H9 (cell line): ENCODE results near the gene STK26. TPM values are rescaled to one million over a fixed set of nuclear protein-coding genes. Genes with fewer than 3 reads are reported as not detected.

Experiments used
- DNase-seq: peaks from one replicate; pipeline ENCODE4 v3.0.0-alpha.2; 2017
- H2AFZ ChIP-seq: one replicate; pipeline ENCODE4 v1.6.1; 2013; ENCODE audit warnings: mild to moderate bottlenecking, low read length, control low read depth, moderate library complexity
- H2AK5ac ChIP-seq: 2 replicates; pipeline ENCODE4 v1.6.1; 2013; ENCODE audit warnings: low read length, control low read depth, mixed read lengths; ENCODE audit not compliant: insufficient read length
- H2BK120ac ChIP-seq: one replicate; pipeline ENCODE4 v1.6.1; 2013; ENCODE audit warnings: low read depth, mild to moderate bottlenecking, low read length, control low read depth, inconsistent platforms; ENCODE audit not compliant: poor library complexity, severe bottlenecking
- H2BK12ac ChIP-seq: 2 replicates; pipeline ENCODE4 v1.6.1; 2013; ENCODE audit warnings: low read length, control low read depth, mixed read lengths, low read depth; ENCODE audit not compliant: insufficient read length
- H2BK15ac ChIP-seq: 2 replicates; pipeline ENCODE4 v1.6.1; 2013; ENCODE audit warnings: low read depth, low read length, control low read depth
- H2BK20ac ChIP-seq: one replicate; pipeline ENCODE4 v1.6.1; 2013; ENCODE audit warnings: low read depth, mild to moderate bottlenecking, low read length, control low read depth, inconsistent platforms; ENCODE audit not compliant: poor library complexity, severe bottlenecking
- H2BK5ac ChIP-seq: 2 replicates; pipeline ENCODE4 v1.6.1; 2013; ENCODE audit warnings: low read length, control low read depth, mixed read lengths; ENCODE audit not compliant: insufficient read length
- H3K14ac ChIP-seq: 2 replicates; pipeline ENCODE4 v1.6.1; 2013; ENCODE audit warnings: low read length, control low read depth; ENCODE audit not compliant: insufficient read depth
- H3K18ac ChIP-seq: 2 replicates; pipeline ENCODE4 v1.6.1; 2013; ENCODE audit warnings: low read depth, mild to moderate bottlenecking, mixed read lengths, low read length, control low read depth; ENCODE audit not compliant: insufficient read length
- H3K23ac ChIP-seq: 2 replicates; pipeline ENCODE4 v1.6.1; 2013; ENCODE audit warnings: low read length, control low read depth, mixed read lengths, low read depth; ENCODE audit not compliant: insufficient read length
- H3K23me2 ChIP-seq: 2 replicates; pipeline ENCODE4 v1.6.1; 2013; ENCODE audit warnings: low read depth, mild to moderate bottlenecking, mixed read lengths, low read length, control low read depth; ENCODE audit not compliant: insufficient read length, poor library complexity, severe bottlenecking
- H3K27ac ChIP-seq: 2 replicates; pipeline ENCODE4 v1.5.1; 2013; ENCODE audit warnings: low read length, control low read depth, mixed read lengths, low read depth; ENCODE audit not compliant: insufficient read length
- H3K27me3 ChIP-seq: 2 replicates; pipeline ENCODE4 v1.6.1; 2013; ENCODE audit warnings: low read length, control low read depth, inconsistent platforms; ENCODE audit not compliant: insufficient read depth
- H3K4ac ChIP-seq: 2 replicates; pipeline ENCODE4 v1.6.1; 2013; ENCODE audit warnings: low read depth, mild to moderate bottlenecking, control low read depth, inconsistent platforms, low read length, moderate library complexity
- H3K4me1 ChIP-seq: 2 replicates; pipeline ENCODE4 v1.6.1; 2013; ENCODE audit warnings: low read length, control low read depth, inconsistent platforms; ENCODE audit not compliant: insufficient read depth
- H3K4me2 ChIP-seq: 2 replicates; pipeline ENCODE4 v1.6.1; 2013; ENCODE audit warnings: low read length, control low read depth, mixed read lengths; ENCODE audit not compliant: insufficient read length, insufficient read depth
- H3K56ac ChIP-seq: 2 replicates; pipeline ENCODE4 v1.6.1; 2013; ENCODE audit warnings: low read depth, mild to moderate bottlenecking, mixed read lengths, low read length, control low read depth; ENCODE audit not compliant: insufficient read length
- H3K79me1 ChIP-seq: 2 replicates; pipeline ENCODE4 v1.6.1; 2013; ENCODE audit warnings: low read depth, mild to moderate bottlenecking, moderate library complexity, low read length, control low read depth, inconsistent platforms; ENCODE audit not compliant: insufficient read depth, poor library complexity, severe bottlenecking
- H3K79me2 ChIP-seq: 2 replicates; pipeline ENCODE4 v1.6.1; 2013; ENCODE audit warnings: low read length, control low read depth, inconsistent platforms; ENCODE audit not compliant: insufficient read depth
- H3K9ac ChIP-seq: 2 replicates; pipeline ENCODE4 v1.6.1; 2013; ENCODE audit warnings: low read length, control low read depth, mixed read lengths; ENCODE audit not compliant: insufficient read length; ENCODE audit errors: extremely low read depth
- H3K9me3 ChIP-seq: one replicate; pipeline ENCODE4 v1.6.1; 2013; ENCODE audit warnings: low read depth, low read length, inconsistent platforms; ENCODE audit not compliant: control insufficient read depth
- H3T11ph ChIP-seq: one replicate; pipeline ENCODE4 v1.6.1; 2013; ENCODE audit warnings: mild to moderate bottlenecking, low read length, control low read depth, inconsistent platforms
- H4K20me1 ChIP-seq: one replicate; pipeline ENCODE4 v1.6.1; 2013; ENCODE audit not compliant: control insufficient read depth, insufficient read length, insufficient read depth
- H4K5ac ChIP-seq: 2 replicates; pipeline ENCODE4 v1.6.1; 2013; ENCODE audit warnings: low read depth, mild to moderate bottlenecking, mixed read lengths, low read length, control low read depth; ENCODE audit not compliant: insufficient read length
- H4K8ac ChIP-seq: replicated peaks from 2 replicates; pipeline ENCODE4 v1.6.1; 2013; ENCODE audit warnings: low read length, control low read depth, mixed read lengths, low read depth; ENCODE audit not compliant: insufficient read length
- H4K91ac ChIP-seq: 2 replicates; pipeline ENCODE4 v1.6.1; 2013; ENCODE audit warnings: low read depth, mild to moderate bottlenecking, moderate library complexity, mixed read lengths, low read length, control low read depth; ENCODE audit not compliant: insufficient read length
- H3K27ac Mint-ChIP-seq, 3 experiments: 2 replicates in 2 of 3; 3 replicates in 1 of 3; pipeline ENCODE4 v1.8.0; 2020 to 2021; ENCODE audit warnings: mixed read lengths in 3 of 3, mild to moderate bottlenecking in 1 of 3, moderate library complexity in 1 of 3
- H3K27me3 Mint-ChIP-seq: 2 replicates; pipeline ENCODE4 v1.8.0; 2021; ENCODE audit warnings: low read depth, mild to moderate bottlenecking, moderate library complexity, mixed read lengths
- H3K36me3 Mint-ChIP-seq, 3 experiments: 2 replicates in 2 of 3; 3 replicates in 1 of 3; pipeline ENCODE4 v1.8.0; 2020 to 2021; ENCODE audit warnings: low read depth in 3 of 3, mixed read lengths in 3 of 3; ENCODE audit not compliant: insufficient read depth in 1 of 3
- H3K4me1 Mint-ChIP-seq, 2 experiments: 2 replicates each; pipeline ENCODE4 v1.8.0; 2020; ENCODE audit warnings: mixed read lengths in 2 of 2
- H3K4me3 Mint-ChIP-seq, 2 experiments: 2 replicates in 1 of 2; 3 replicates in 1 of 2; pipeline ENCODE4 v1.8.0; 2020 to 2021; ENCODE audit warnings: mild to moderate bottlenecking in 2 of 2, mixed read lengths in 2 of 2, moderate library complexity in 1 of 2
- H3K9me3 Mint-ChIP-seq, 2 experiments: 2 replicates in 1 of 2; 3 replicates in 1 of 2; pipeline ENCODE4 v1.8.0; 2020; ENCODE audit warnings: mild to moderate bottlenecking in 2 of 2, mixed read lengths in 2 of 2, moderate library complexity in 1 of 2
- WGBS: extraction: QIAGEN DNeasy Blood & Tissue Kit; methylation state at CpG from one replicate; pipeline ENCODE4 v1.1.7; 2013; ENCODE audit warnings: missing lambda C conversion rate, low lambda C conversion rate, mixed read lengths; ENCODE audit not compliant: insufficient read length; ENCODE audit errors: extremely low coverage; 5-methylcytosine and 5-hydroxymethylcytosine counted together
- long read RNA-seq: library from polyadenylated mRNA; unstranded; transcript quantifications from one replicate; pipeline ENCODE4 v2.0.0, GENCODE V29; 2020
- total RNA-seq: library from RNA; stranded (reverse); gene quantifications from 2 replicates; pipeline ENCODE4 v1.2.1, GENCODE V29; 2021
- TF ChIP-seq, protein P1 (sequence below): fragments of 200-600 bp; sonication (generic); conservative IDR thresholded peaks from 3 replicates; pipeline ENCODE4 v1.8.0; 2021; ENCODE audit warnings: antibody characterized with exemption, mild to moderate bottlenecking

Gene STK26
- total RNA-seq = 95.8 and 99.2 TPM in 2 replicates
- long read RNA-seq, transcript STK26-203 (11 exons, 3,017 nt) = minor isoform, 13 of 380 reads
- long read RNA-seq, transcript STK26-202 (12 exons, 3,288 nt) = major isoform, 265 of 380 reads
- long read RNA-seq, partial matches to known transcripts = 69 of 380 reads
- long read RNA-seq, other reads (novel, unspliced or antisense) = 28 of 380 reads

DNA sequence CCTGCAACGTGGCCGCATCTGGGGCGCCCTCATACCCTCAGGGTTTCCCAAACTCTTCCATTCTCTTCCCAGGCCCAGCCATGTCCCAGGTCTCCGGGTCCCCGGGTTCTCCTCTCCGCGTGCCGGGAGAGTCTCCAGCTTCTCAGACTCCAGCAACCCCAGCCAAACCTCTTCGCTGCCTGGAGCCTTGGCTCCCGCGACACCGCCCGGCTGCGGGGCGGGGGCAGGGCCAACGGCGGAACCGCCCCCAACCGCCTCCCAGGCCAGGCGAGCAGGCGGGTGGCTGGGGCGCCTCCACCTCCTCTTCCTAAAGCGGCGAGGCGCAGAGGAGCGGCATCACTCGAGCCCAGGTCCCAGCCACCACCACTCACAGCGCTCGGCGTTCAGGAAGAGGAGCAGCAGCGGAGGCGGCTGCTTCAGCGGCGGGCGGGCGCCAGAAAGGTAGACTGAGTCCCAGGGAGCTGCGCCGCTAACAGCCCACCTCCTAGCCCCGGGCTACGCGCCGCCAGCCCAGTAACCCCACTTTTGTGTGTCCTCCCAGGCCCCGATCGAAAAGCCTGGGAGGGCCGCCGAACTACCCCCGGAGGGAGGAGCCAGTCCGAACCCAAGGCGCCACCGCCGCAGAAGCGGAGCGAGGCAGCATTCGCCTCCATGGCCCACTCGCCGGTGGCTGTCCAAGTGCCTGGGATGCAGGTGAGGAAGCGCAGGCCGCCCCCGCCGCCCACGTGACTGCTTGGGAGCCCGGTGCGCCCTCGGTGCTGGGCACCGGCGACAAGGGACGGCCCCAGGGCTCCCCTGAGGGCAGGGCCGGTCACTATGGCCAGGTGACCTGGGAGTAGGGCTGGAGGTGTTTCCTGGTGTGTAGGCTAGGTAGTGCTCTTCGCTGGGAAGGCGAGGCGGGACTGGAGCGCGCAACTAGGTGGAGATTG is at the start of gene STK26:
Gene STK26 (plus strand): TSS at position 336 of the 929 bp plus-strand sequence. CDS start 316 bp downstream, at position 652.
- peak within 1 kb of the TSS; percentile 13; the same call in 1 of the 2 replicates for H2BK15ac ChIP-seq
- 0 out of 2 replicates have a peak, but pooled peaks cover 3% of the 10 kb centered on the region for H3K27me3 ChIP-seq
- peak within 1 kb of the TSS; percentile 91 for H3K18ac ChIP-seq
- H3K4me2 ChIP-seq = peak within 1 kb of the TSS; percentile 99
- H4K20me1 ChIP-seq = no peaks in the 10 kb centered on the region
- no peak within 1 kb of the TSS for H2AK5ac ChIP-seq
- Mint-ChIP-seq H3K27ac (peak within 1 kb of the TSS; percentile 97 to 99 (median 99)), H3K27me3 (peaks cover 14% of the 10 kb centered on the region), H3K36me3 (peaks cover 0 to 4% (median 1%) of the 10 kb centered on the region in 3 experiments; a peak in 3 of 7 replicates), H3K4me1 (peaks cover 43% of the 10 kb centered on the region in 2 experiments), H3K9me3 (no peaks in the 10 kb centered on the region; a peak in 1 of 5 replicates), H3K4me3 (peak within 1 kb of the TSS; percentile 94 to 96)
- WGBS = no CpG with 5 or more reads among the region's 73 CpGs
- peak; percentile 82 for DNase-seq
- H3K23ac ChIP-seq = peak within 1 kb of the TSS; percentile 88
- H4K5ac ChIP-seq = no peak within 1 kb of the TSS
- no peaks in the 10 kb centered on the region for H3K79me1 ChIP-seq
- no peak within 1 kb of the TSS for H3T11ph ChIP-seq
- no peak within 1 kb of the TSS for H4K8ac ChIP-seq
- no peak within 1 kb of the TSS for H2BK120ac ChIP-seq
- peak within 1 kb of the TSS; percentile 9 for H2AFZ ChIP-seq
- H3K56ac ChIP-seq = no peak within 1 kb of the TSS
- H3K27ac ChIP-seq = peak within 1 kb of the TSS; percentile 57
- H2BK20ac ChIP-seq = no peak within 1 kb of the TSS
- no peak within 1 kb of the TSS for H4K91ac ChIP-seq
- peaks cover 23% of the 10 kb centered on the region; the same call in 1 of the 2 replicates for H3K79me2 ChIP-seq
- H3K14ac ChIP-seq = peak within 1 kb of the TSS; percentile 93
- peak within 1 kb of the TSS; percentile 91 for H3K9ac ChIP-seq
- H2BK12ac ChIP-seq = no peak within 1 kb of the TSS
- H2BK5ac ChIP-seq = no peak within 1 kb of the TSS
- peaks cover under 1% of the 10 kb centered on the region; the same call in 1 of the 2 replicates for H3K4me1 ChIP-seq
- no peaks in the 10 kb centered on the region for H3K9me3 ChIP-seq
- H3K23me2 ChIP-seq = peaks cover 19% of the 10 kb centered on the region
- no peak within 1 kb of the TSS for H3K4ac ChIP-seq
- TF ChIP-seq, protein P1, sequence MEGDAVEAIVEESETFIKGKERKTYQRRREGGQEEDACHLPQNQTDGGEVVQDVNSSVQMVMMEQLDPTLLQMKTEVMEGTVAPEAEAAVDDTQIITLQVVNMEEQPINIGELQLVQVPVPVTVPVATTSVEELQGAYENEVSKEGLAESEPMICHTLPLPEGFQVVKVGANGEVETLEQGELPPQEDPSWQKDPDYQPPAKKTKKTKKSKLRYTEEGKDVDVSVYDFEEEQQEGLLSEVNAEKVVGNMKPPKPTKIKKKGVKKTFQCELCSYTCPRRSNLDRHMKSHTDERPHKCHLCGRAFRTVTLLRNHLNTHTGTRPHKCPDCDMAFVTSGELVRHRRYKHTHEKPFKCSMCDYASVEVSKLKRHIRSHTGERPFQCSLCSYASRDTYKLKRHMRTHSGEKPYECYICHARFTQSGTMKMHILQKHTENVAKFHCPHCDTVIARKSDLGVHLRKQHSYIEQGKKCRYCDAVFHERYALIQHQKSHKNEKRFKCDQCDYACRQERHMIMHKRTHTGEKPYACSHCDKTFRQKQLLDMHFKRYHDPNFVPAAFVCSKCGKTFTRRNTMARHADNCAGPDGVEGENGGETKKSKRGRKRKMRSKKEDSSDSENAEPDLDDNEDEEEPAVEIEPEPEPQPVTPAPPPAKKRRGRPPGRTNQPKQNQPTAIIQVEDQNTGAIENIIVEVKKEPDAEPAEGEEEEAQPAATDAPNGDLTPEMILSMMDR = no peak
